IPS-18c (cell line): Measurements from ENCODE around the gene ATP6V1B1.

Source experiments
- H3K4me3 ChIP-seq: 2 replicates; pipeline ENCODE4 v1.7.0; 2013; ENCODE audit warnings: low read depth, mild to moderate bottlenecking, low read length, moderate library complexity; ENCODE audit not compliant: insufficient read depth
- H3K9me3 ChIP-seq: one replicate; pipeline ENCODE4 v1.6.1; 2013; ENCODE audit warnings: mild to moderate bottlenecking, low read length, moderate library complexity; ENCODE audit not compliant: control insufficient read depth, insufficient read depth

Gene ATP6V1B1

GRCh38 chr2:70897203-70897976, 38.3 kb upstream of the ATP6V1B1 start:
- Histone ChIP-seq H3K9me3 (peaks cover 2% of the 10 kb centered on the region), H3K4me3 (no peak overlapping the region)

GRCh38 chr2:70897977-70898226, 37.8 kb upstream of the ATP6V1B1 start:
- Histone ChIP-seq H3K4me3 (no peak overlapping the region), H3K9me3 (peaks cover 2% of the 10 kb centered on the region)

DNA sequence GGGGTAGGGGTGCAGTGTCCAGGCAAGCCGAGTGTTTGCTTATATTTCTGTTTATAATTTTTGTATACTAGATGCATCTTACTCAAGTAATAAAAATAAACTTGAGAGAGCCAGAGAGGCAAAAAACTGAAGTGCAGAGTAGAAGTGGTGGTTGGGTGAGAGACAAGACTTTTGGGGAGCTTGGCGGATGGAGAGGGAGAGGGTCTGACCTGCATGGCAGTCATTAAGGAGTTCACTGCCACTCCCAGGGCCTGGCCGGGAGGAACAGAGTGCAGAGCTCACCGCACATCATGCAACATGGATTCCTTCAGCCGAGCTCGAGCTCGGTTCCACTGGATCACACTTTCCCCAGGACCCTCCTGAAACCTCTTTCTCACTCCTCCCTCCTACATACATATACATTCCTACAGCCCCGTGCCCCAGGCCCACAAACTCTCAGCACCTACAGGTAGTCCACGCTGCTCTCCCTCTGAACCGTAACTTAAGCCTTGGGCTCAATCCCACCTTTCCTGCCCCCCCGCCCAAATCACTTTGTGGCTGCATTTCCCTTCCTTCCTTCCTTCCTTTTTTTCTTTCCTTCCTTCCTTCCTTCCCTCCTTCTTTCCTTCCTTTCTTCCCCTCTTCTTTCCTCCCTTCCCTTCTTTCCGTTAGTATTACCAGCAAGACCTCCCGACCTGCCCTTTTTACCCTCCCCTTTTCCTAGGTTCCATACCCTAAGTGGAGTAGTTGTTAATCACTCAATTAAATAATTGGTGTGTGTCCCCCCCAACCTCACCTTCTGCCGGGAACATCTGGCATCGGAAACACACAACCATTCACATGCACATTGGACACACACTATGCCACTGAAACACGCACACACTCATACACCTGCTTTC, 37.1 kb upstream of the ATP6V1B1 start:
- Histone ChIP-seq H3K9me3 (peaks cover 2% of the 10 kb centered on the region), H3K4me3 (no peak overlapping the region)

GRCh38 chr2:70901227-70902066, 34.3 kb upstream of the ATP6V1B1 start:
- Histone ChIP-seq H3K9me3 (peaks cover 4% of the 10 kb centered on the region), H3K4me3 (peak overlapping the region; percentile 45)

- Histone ChIP-seq H3K4me3 (no peak overlapping the region), H3K9me3 (peaks cover 4% of the 10 kb centered on the region)
Measured at GRCh38 chr2:70902067-70902442, 33.6 kb upstream of the ATP6V1B1 start.

GRCh38 chr2:70902579-70902978, 33.1 kb upstream of the ATP6V1B1 start:
- H3K4me3 ChIP-seq, result no peak overlapping the region

GRCh38 chr2:70903171-70903570, 32.5 kb upstream of the ATP6V1B1 start:
- H3K9me3 ChIP-seq, result peaks cover 3% of the 10 kb centered on the region
- no peak overlapping the region for H3K4me3 ChIP-seq

More at GRCh38 chr2:70902579-70902978, 33.1 kb upstream of the ATP6V1B1 start:
- peaks cover 4% of the 10 kb centered on the region for H3K9me3 ChIP-seq

DNA sequence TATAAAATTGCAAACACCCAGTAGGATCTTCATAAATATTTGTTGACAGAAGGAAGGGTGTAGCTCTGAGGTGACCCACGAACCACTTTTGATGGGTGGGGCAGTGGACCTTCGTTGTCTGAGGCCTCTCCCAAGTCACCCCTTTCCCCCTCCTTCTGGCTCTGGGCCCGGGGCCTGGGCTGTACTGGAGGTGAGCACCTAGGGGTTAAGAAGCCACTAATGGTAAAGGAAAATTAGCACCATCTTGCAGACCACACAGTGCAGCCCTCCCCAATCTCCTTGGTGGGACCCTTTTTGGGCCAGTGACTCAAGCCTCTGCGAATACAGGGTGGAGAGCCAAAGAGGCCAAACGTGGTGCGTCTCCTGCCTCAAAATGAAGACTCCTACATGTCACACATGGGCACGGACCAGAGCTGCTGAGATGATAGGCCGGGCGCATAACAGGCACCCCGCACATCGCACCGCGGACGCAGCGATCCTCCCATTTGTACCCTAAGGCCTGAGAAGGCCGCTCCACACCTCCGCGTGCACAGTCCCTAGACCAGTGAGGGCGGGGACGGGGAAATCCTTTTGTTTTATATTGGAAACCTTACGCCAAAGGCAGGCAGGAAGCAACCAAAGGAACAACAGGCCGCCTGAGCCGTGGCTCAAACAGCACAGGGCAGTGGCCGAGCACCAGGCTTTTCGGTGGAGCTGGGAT, 31.9 kb upstream of the ATP6V1B1 start:
- Histone ChIP-seq H3K9me3 (peaks cover 2% of the 10 kb centered on the region), H3K4me3 (no peak overlapping the region)

DNA sequence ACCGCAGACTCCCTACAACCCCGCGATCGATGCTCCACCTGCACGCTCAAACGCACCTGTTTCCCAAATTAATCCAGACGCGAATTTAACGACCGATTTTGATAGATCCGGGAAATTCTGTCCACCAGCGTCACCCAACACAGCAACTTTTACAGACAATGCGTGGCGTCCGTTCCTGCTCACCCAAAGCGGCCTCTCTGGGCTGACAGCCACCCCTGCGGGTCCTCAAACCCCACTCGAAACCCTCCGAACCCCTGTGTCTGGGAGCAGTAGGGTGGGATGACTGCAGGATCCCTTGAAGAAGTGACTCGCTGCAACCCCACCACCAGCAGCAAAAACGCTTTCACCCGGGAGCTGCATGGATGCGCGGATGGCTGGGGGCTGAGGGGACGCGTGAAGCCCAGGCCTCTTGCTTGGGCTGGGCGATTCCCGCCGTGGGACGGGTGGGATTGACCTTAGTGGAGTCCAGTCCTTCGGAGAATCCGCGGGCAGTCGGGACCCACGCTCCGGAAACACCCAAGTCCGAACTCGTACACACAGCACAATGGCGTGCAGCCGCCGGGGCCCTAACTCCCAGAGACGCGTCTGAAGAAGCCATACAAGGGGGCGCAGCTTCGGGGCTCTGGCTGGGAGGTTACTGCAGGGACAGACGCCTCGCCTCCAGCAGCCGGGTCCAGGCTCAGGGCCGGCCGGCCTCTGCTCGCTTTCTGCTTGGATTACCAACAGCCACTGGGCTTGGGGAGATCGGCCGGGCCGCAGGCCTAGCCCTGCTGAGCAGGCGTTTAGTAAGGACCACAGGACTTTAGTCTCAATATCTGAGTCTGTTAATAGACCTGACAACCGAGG, 31.1 kb upstream of the ATP6V1B1 start:
- Histone ChIP-seq H3K9me3 (peaks cover 2% of the 10 kb centered on the region), H3K4me3 (no peak overlapping the region)

GRCh38 chr2:70905443-70906421, 30.0 kb upstream of the ATP6V1B1 start:
- H3K4me3 ChIP-seq, result no peak overlapping the region
- peaks cover 2% of the 10 kb centered on the region for H3K9me3 ChIP-seq

DNA sequence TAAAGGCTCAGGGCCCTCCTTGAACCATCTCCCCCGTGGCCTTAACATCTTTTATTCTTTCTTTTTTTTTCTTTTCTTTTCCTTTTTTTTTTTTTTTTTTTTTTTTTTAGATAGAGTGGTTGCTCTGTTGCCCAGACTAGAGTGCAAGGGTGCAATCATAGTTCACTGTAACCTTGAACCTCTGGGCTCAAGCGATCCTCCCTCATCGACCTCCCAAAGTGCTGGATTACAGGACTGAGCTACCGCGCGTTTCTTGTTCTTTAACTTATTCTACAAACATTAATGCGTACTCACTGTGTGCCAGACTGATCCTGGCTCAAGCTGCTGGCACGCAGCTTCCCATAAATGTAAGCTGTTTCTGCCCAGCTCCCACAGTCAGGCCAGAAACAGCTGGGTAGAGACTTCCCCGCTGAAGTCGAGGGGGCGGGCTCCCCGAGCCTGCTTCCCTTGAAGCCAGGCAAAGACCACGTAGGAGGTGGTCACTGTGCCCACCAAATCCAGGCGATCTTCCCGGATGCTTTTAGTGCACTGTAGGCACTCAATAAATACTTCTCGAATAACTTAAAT, 29.2 kb upstream of the ATP6V1B1 start:
- Histone ChIP-seq H3K9me3 (peaks cover 2% of the 10 kb centered on the region), H3K4me3 (no peak overlapping the region)

GRCh38 chr2:70907130-70908057, 28.3 kb upstream of the ATP6V1B1 start:
- peaks cover 2% of the 10 kb centered on the region for H3K9me3 ChIP-seq
- no peak overlapping the region for H3K4me3 ChIP-seq

- no peaks in the 10 kb centered on the region for H3K9me3 ChIP-seq
- no peak overlapping the region for H3K4me3 ChIP-seq
Measured at GRCh38 chr2:70916291-70916690, 19.4 kb upstream of the ATP6V1B1 start.

GRCh38 chr2:70918016-70918415, 17.7 kb upstream of the ATP6V1B1 start:
- Histone ChIP-seq H3K4me3 (no peak overlapping the region), H3K9me3 (no peaks in the 10 kb centered on the region)
